ENCODE results near the gene GID8. TPM values are rescaled to one million over a fixed set of nuclear protein-coding genes. Genes with fewer than 3 reads are reported as not detected.
A peak's percentile ranks its signal among the peaks of the same experiment; 100 is the strongest.

GID8 gene
- total and polyA plus RNA-seq, 2 experiments from 2014 or later, result 41.8 to 106 TPM

DNA sequence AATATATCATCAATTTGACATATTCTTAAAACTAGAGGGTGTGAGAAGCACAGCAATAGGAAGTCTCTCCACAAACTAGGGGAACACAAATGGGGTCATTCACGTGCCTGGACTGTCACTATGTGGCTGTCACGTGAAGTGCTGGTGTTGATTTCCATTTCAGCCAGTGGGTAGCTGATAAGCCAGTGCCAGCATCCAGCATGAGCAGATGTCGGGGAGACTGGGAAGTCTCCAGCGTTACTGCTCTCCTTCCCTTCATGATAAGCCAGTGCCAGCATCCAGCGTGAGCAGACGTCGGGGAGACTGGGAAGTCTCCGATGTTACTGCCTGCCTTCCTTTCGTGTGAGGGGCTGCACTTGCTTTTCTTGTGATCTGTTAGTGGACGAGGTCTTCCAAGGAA lies 9.0 kb downstream of the GID8 start:
- Histone ChIP-seq H3K36me3 (ENCODE audit: insufficient read depth) (peaks cover 57% of the 10 kb centered on the region), H4K20me1 (replicated peaks; ENCODE audit: insufficient read depth) (peaks cover 57% of the 10 kb centered on the region), H3K79me2 (replicated peaks; ENCODE audit: insufficient read depth) (peaks cover 83% of the 10 kb centered on the region), H3K4me1 (ENCODE audit: insufficient read depth) (0 out of 2 replicates have a peak, but pooled peaks cover under 1% of the 10 kb centered on the region), H3K27me3 (ENCODE audit: insufficient read depth) (no peaks in the 10 kb centered on the region), H3K27ac (ENCODE audit: low read depth) (no peak overlapping the region), H3K4me2 (no peak overlapping the region), H2AFZ (no peak overlapping the region), H3K9me2 (ENCODE audit: insufficient read depth) (no peaks in the 10 kb centered on the region), H3F3A (replicated peaks; ENCODE audit: low read depth) (peaks cover 18% of the 10 kb centered on the region), H3K4me3 (no peak overlapping the region)
- ATAC-seq, result no peak
- Mint-ChIP-seq H3K27ac (0 out of 2 replicates have a peak overlapping the region, but pooled peaks have one; percentile 2), H3K4me1 (peaks cover 3% of the 10 kb centered on the region; the same call in 1 of the 3 replicates), H3K4me3 (no peak overlapping the region), H3K27me3 (ENCODE audit: insufficient read depth, low read depth, poor library complexity) (peaks cover 5% of the 10 kb centered on the region), H3K9me3 (no peaks in the 10 kb centered on the region), H3K36me3 (ENCODE audit: low read depth) (peaks cover 87% of the 10 kb centered on the region)
- no peak for TF ChIP-seq POLR2AphosphoS5 (IDR thresholded peaks at IDR 0.05; ENCODE audit: low read depth)
- TF ChIP-seq, protein P1, sequence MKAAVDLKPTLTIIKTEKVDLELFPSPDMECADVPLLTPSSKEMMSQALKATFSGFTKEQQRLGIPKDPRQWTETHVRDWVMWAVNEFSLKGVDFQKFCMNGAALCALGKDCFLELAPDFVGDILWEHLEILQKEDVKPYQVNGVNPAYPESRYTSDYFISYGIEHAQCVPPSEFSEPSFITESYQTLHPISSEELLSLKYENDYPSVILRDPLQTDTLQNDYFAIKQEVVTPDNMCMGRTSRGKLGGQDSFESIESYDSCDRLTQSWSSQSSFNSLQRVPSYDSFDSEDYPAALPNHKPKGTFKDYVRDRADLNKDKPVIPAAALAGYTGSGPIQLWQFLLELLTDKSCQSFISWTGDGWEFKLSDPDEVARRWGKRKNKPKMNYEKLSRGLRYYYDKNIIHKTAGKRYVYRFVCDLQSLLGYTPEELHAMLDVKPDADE (IDR thresholded peaks at IDR 0.05), result no peak
- TF ChIP-seq STAT1 (IDR thresholded peaks at IDR 0.05; ENCODE audit: unreplicated experiment), result no peak
- TF ChIP-seq, protein P2, sequence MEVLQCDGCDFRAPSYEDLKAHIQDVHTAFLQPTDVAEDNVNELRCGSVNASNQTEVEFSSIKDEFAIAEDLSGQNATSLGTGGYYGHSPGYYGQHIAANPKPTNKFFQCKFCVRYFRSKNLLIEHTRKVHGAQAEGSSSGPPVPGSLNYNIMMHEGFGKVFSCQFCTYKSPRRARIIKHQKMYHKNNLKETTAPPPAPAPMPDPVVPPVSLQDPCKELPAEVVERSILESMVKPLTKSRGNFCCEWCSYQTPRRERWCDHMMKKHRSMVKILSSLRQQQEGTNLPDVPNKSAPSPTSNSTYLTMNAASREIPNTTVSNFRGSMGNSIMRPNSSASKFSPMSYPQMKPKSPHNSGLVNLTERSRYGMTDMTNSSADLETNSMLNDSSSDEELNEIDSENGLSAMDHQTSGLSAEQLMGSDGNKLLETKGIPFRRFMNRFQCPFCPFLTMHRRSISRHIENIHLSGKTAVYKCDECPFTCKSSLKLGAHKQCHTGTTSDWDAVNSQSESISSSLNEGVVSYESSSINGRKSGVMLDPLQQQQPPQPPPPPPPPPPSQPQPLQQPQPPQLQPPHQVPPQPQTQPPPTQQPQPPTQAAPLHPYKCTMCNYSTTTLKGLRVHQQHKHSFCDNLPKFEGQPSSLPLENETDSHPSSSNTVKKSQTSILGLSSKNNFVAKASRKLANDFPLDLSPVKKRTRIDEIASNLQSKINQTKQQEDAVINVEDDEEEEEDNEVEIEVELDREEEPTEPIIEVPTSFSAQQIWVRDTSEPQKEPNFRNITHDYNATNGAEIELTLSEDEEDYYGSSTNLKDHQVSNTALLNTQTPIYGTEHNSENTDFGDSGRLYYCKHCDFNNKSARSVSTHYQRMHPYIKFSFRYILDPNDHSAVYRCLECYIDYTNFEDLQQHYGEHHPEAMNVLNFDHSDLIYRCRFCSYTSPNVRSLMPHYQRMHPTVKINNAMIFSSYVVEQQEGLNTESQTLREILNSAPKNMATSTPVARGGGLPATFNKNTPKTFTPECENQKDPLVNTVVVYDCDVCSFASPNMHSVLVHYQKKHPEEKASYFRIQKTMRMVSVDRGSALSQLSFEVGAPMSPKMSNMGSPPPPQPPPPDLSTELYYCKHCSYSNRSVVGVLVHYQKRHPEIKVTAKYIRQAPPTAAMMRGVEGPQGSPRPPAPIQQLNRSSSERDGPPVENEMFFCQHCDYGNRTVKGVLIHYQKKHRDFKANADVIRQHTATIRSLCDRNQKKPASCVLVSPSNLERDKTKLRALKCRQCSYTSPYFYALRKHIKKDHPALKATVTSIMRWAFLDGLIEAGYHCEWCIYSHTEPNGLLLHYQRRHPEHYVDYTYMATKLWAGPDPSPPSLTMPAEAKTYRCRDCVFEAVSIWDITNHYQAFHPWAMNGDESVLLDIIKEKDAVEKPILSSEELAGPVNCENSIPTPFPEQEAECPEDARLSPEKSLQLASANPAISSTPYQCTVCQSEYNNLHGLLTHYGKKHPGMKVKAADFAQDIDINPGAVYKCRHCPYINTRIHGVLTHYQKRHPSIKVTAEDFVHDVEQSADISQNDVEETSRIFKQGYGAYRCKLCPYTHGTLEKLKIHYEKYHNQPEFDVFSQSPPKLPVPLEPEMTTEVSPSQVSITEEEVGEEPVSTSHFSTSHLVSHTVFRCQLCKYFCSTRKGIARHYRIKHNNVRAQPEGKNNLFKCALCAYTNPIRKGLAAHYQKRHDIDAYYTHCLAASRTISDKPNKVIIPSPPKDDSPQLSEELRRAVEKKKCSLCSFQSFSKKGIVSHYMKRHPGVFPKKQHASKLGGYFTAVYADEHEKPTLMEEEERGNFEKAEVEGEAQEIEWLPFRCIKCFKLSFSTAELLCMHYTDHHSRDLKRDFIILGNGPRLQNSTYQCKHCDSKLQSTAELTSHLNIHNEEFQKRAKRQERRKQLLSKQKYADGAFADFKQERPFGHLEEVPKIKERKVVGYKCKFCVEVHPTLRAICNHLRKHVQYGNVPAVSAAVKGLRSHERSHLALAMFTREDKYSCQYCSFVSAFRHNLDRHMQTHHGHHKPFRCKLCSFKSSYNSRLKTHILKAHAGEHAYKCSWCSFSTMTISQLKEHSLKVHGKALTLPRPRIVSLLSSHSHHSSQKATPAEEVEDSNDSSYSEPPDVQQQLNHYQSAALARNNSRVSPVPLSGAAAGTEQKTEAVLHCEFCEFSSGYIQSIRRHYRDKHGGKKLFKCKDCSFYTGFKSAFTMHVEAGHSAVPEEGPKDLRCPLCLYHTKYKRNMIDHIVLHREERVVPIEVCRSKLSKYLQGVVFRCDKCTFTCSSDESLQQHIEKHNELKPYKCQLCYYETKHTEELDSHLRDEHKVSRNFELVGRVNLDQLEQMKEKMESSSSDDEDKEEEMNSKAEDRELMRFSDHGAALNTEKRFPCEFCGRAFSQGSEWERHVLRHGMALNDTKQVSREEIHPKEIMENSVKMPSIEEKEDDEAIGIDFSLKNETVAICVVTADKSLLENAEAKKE (CRISPR knock-in tag; IDR thresholded peaks at IDR 0.05), result no peak
- no peak for DNase-seq (ENCODE audit: low spot score)

Measured in GM23338 (cell line).